ENCODE results near the gene HEYL.
"Not testable (repeated sequence)": the region's sequence is repeated elsewhere in the genome, so short reads cannot be mapped to it uniquely, and the experiment has no call there.

Gene HEYL

DNA sequence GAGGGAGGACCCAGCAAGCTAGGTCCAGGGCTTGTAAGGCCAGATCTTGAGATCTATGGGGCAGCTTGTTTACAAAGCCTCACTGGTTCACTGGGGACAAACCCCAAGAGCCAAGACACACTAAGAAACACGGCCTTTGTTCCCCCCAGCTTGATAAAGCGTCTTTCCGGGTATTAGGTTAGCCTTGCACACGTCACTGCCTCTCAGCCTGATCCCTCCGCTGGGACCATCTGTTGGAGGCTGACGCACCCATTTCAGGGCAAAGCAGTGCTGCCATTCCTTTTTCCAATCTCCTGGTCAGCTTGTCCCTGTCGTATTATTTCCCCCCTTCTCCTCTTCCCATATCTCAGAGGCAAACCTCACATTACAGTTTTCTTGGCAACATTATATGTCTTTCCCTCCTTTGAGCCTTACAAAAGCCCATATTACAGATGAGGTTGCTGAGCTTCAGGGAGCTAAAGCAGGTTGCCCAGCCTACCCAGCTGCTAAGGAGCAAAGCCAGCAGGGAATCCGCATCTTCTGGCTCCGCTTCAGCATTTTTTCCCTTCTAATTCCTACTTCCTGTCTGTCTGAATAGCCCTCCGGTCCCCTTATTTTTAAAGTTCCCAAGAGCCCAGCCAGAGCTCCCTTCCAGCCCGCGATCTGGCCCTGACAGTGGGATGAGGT lies 4.1 kb downstream of the HEYL start:
- no peak for DNase-seq

DNA sequence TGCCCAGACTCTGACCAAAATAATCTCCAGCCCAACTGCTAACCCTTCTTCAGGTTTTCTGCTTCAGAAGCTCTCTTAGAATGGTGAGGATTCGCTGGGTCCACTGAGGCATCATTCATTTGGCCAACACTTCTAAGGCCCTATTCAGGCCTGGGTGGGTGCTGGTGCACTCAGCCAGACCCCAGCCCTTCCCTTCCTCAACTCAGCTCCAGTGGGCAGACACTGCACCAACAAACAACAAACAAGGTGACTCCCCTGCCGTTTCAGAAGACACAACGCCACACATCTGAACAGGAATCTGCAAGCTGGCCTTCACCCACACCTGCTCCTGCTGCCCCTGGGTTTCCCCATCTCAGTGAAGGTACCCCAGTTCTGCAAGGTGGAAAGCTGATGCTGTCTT lies 6.0 kb downstream of the HEYL start:
- no peak for DNase-seq

- DNase-seq = no peak
Observed at GRCh38 chr1:39632682-39633417, 6.6 kb downstream of the HEYL start.

GRCh38 chr1:39632323-39632681 lies 7.1 kb downstream of the HEYL start:
- DNase-seq = no peak

GRCh38 chr1:39631361-39632322 lies 7.8 kb downstream of the HEYL start:
- no peak for DNase-seq

DNA sequence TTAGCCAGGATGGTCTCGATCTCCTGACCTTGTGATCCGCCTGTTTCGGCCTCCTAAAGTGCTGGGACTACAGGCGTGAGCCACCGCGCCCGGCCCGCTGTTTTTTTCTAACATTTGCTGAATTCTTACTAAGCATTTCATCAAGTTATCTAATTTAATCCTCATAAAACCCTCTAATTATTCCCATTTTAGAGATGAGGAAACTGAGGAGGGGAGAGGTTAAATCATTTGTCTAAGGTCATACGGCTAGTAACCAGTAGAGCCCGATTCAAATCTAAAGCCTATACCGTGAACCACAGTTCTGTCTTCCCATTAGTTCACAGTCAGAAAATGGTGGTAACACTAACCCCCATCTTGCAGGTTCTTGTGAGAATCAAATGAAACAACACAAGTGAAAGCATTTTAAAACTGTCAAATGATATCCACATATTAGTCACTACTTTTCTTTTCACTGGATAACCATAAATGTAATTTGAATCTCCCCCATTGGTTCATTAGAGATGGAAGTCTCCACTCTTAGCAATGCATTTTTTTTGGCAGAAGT lies 10.6 kb downstream of the HEYL start:
- DNase-seq = no peak

- DNase-seq = no peak
Observed at GRCh38 chr1:39626646-39627045, 12.8 kb downstream of the HEYL start.

- DNase-seq = no peak
Observed at GRCh38 chr1:39625462-39626273, 13.8 kb downstream of the HEYL start.

GRCh38 chr1:39625009-39625408 lies 14.4 kb downstream of the HEYL start:
- no peak for DNase-seq

GRCh38 chr1:39623053-39623452 lies 16.4 kb downstream of the HEYL start:
- DNase-seq = no peak

GRCh38 chr1:39622427-39622826 lies 17.0 kb downstream of the HEYL start:
- DNase-seq = no peak

- DNase-seq = no peak
Observed at GRCh38 chr1:39620659-39621165, 18.7 kb downstream of the HEYL start.

DNA sequence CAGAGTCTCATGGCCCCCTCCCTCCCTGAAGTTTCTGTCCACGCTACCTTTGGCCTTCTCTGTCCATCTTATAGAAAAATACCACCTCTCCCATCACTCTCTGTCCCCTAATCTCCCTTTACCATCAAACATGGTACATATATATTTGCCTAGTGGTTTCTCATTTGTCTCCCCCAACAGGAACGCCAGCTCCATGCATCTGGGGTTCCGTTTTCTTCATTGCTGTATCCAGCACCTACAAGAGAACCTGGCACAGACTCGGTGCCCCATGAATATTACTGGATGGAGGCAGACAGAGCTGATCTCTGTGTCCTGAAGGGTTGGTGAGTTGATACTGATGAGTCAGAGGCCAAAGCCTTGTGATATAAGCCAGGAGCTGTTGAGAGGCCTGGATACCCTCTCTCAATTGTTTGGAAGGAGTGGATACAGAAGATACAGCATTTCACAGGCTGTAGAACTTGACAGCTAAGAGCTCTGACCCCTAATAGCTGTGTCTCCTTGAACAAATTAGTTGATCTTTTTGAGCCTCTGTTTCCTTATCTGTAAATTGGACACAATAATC lies 21.9 kb downstream of the HEYL start:
- no peak for DNase-seq

DNA sequence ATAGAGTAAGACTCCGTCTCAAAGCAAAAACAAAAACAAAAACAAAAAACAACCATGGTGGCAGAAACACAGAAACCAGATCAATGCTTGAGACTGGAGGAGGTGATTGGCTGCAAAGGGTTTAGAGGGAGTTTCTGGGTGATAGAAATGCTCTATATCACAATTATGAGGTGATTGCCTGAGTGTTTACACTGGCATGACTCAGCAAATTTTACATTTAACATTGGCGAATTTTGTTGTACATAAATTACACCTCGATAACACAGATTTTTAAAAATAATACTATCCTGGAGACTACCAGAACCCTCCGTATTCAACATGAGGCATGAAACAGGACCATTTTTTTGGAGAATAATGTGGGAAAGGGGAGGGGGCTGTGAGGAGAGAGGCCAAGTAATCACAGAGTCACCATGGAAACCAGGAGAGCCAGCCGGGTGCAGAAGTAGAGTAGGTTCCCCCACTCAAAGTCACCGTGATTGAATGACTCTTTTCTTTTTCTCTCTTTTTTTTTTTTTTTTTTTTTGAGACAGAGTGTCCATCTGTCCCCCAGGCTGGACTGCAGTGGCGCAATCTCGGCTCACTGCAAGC lies 24.3 kb downstream of the HEYL start:
- DNase-seq = no peak

- no peak for DNase-seq
Observed at GRCh38 chr1:39614488-39614887, 25.0 kb downstream of the HEYL start.

DNA sequence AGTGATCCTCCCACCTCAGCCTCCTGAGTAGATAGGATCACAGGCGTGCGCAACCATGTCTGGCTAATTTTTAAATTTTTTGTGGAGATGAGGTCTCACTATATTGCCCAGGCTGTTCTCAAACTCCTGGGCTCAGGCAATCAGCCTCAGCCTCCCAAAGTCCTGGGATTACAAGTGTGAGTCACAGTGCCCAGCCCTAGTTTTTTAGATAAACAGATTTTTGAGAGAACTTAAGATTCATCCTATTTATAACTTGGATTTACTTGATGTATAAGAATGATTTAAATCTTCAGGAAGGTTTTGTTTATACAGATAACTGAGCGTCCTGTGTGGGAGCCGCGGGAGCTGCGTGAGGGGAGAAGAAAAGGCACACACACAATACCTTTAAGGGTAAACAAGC lies 26.2 kb downstream of the HEYL start:
- no peak for DNase-seq

- DNase-seq = no peak
Observed at GRCh38 chr1:39609618-39610331, 29.7 kb downstream of the HEYL start.

DNA sequence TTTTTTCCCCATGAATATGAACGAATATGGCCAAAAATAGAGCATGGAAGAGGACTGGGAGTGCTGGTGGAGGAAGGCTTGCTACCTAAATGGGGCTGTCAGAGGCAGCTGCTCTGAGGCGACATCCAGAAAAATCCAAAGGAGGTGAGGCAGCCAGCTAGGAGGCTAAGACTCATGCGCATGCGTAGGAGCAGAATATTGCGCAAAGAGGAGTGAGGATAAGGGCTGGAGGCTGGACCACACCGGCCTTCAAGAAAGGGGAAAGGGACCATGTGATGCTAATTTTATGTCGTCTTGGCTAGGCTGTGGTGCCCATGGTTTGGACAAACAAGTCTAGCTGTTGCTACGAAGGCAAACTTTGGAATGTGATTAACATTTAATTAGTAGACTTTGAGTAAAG lies 30.5 kb downstream of the HEYL start:
- no peak for DNase-seq

DNA sequence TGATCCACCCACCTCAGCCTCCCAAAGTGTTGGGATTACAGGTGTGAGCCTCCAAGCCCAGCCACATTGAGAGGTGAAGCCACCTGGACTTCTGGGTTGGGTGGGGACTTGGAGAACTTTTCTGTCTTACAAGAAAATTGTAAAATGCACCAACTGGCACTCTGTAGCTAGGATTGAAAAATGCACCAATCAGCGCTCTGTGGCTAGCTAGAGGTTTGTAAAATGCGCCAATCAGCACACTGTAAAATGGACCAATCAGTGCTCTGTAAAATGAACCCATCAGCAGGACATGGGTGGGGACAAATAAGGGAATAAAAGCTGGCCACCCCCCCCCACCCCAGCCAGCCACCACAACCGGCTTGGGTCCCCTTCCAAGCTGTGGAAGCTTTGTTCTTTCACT lies 35.8 kb downstream of the HEYL start:
- not testable (repeated sequence) for DNase-seq

GRCh38 chr1:39601667-39602255 lies 37.7 kb downstream of the HEYL start:
- DNase-seq = not testable (repeated sequence)
